Osteocyte (in vitro differentiated cells): ENCODE data around the gene ZBP1. TPM values are rescaled to one million over a fixed set of nuclear protein-coding genes. Genes with fewer than 3 reads are reported as not detected.

Source experiments
- DNase-seq: peaks from one replicate; pipeline ENCODE4 v3.0.0; 2021; ENCODE audit warnings: mixed read lengths; ENCODE audit not compliant: unreplicated experiment; ENCODE audit errors: extremely low spot score
- H3K27ac Mint-ChIP-seq: one replicate; pipeline ENCODE4 v1.8.0; 2021; ENCODE audit warnings: mild to moderate bottlenecking, mixed read lengths; ENCODE audit not compliant: unreplicated experiment
- H3K27me3 Mint-ChIP-seq: one replicate; pipeline ENCODE4 v1.8.0; 2021; ENCODE audit warnings: mixed read lengths; ENCODE audit not compliant: unreplicated experiment
- H3K36me3 Mint-ChIP-seq: one replicate; pipeline ENCODE4 v1.8.0; 2021; ENCODE audit warnings: mixed read lengths; ENCODE audit not compliant: unreplicated experiment
- H3K4me1 Mint-ChIP-seq: one replicate; pipeline ENCODE4 v1.8.0; 2021; ENCODE audit warnings: mixed read lengths; ENCODE audit not compliant: unreplicated experiment
- H3K4me3 Mint-ChIP-seq: one replicate; pipeline ENCODE4 v1.8.0; 2021; ENCODE audit warnings: mild to moderate bottlenecking, moderate library complexity, mixed read lengths; ENCODE audit not compliant: unreplicated experiment
- H3K9me3 Mint-ChIP-seq: one replicate; pipeline ENCODE4 v1.8.0; 2021; ENCODE audit warnings: mixed read lengths; ENCODE audit not compliant: unreplicated experiment
- CTCF ChIP-seq: fragments of 200-600 bp; sonication (generic); IDR thresholded peaks from 2 replicates; pipeline ENCODE4 v1.5.0; 2021; ENCODE audit warnings: antibody characterized with exemption, mild to moderate bottlenecking, moderate library complexity
- total RNA-seq: library from RNA; stranded (reverse); gene quantifications from 2 replicates; pipeline ENCODE4 v1.2.1, GENCODE V29; 2021

ZBP1 gene
- total RNA-seq, 1 donor from 2014 or later = not detected

GRCh38 chr20:57608516-57608915 is 11.7 kb downstream of the ZBP1 start:
- no peaks in the 10 kb centered on the region for H3K36me3 Mint-ChIP-seq
- H3K27ac Mint-ChIP-seq = no peak overlapping the region
- H3K9me3 Mint-ChIP-seq = no peaks in the 10 kb centered on the region
- DNase-seq = no peak
- no peak overlapping the region for H3K4me3 Mint-ChIP-seq
- H3K27me3 Mint-ChIP-seq = peaks cover 48% of the 10 kb centered on the region
- no peaks in the 10 kb centered on the region for H3K4me1 Mint-ChIP-seq
- no peak for TF ChIP-seq CTCF

- H3K9me3 Mint-ChIP-seq = no peaks in the 10 kb centered on the region
- H3K4me3 Mint-ChIP-seq = no peak overlapping the region
- H3K27ac Mint-ChIP-seq = no peak overlapping the region
- H3K4me1 Mint-ChIP-seq = no peaks in the 10 kb centered on the region
- H3K27me3 Mint-ChIP-seq = peaks cover 38% of the 10 kb centered on the region
- H3K36me3 Mint-ChIP-seq = no peaks in the 10 kb centered on the region
- no peak for TF ChIP-seq CTCF
- DNase-seq = no peak
Measured at GRCh38 chr20:57605878-57606277, 14.3 kb downstream of the ZBP1 start.

- Mint-ChIP-seq H3K36me3 (no peaks in the 10 kb centered on the region), H3K27ac (no peak overlapping the region), H3K4me1 (no peaks in the 10 kb centered on the region), H3K27me3 (peaks cover 33% of the 10 kb centered on the region), H3K9me3 (no peaks in the 10 kb centered on the region), H3K4me3 (no peak overlapping the region)
- no peak for TF ChIP-seq CTCF
- DNase-seq = no peak
Measured at GRCh38 chr20:57605045-57605444, 15.2 kb downstream of the ZBP1 start.

- Mint-ChIP-seq H3K36me3 (no peaks in the 10 kb centered on the region), H3K27ac (no peak overlapping the region), H3K4me1 (no peaks in the 10 kb centered on the region), H3K4me3 (no peak overlapping the region), H3K27me3 (peaks cover 21% of the 10 kb centered on the region), H3K9me3 (no peaks in the 10 kb centered on the region)
- DNase-seq = no peak
- no peak for TF ChIP-seq CTCF
Measured at GRCh38 chr20:57603120-57603519, 17.1 kb downstream of the ZBP1 start.

- H3K36me3 Mint-ChIP-seq = no peaks in the 10 kb centered on the region
- no peaks in the 10 kb centered on the region for H3K9me3 Mint-ChIP-seq
- H3K4me3 Mint-ChIP-seq = no peak overlapping the region
- DNase-seq = no peak
- no peak overlapping the region for H3K27ac Mint-ChIP-seq
- peaks cover 1% of the 10 kb centered on the region for H3K4me1 Mint-ChIP-seq
- peaks cover 9% of the 10 kb centered on the region for H3K27me3 Mint-ChIP-seq
- no peak for TF ChIP-seq CTCF
Measured at GRCh38 chr20:57601737-57602136, 18.5 kb downstream of the ZBP1 start.
